GM12872 (cell line): ENCODE data around the gene MATCAP1.

Experiments used
- CTCF ChIP-seq: IDR thresholded peaks from 3 replicates; pipeline ENCODE4 v1.5.1; 2011; ENCODE audit warnings: low read depth, mild to moderate bottlenecking, low read length, moderate library complexity; ENCODE audit not compliant: insufficient read depth

The MATCAP1 gene

GRCh38 chr16:67162506-67163163, 21.1 kb downstream of the MATCAP1 start:
- no peak for TF ChIP-seq CTCF

GRCh38 chr16:67161595-67162058, 22.1 kb downstream of the MATCAP1 start:
- no peak for TF ChIP-seq CTCF

GRCh38 chr16:67158637-67159600, 24.8 kb downstream of the MATCAP1 start:
- no peak for TF ChIP-seq CTCF

- no peak for TF ChIP-seq CTCF
These were observed 25.7 kb downstream of the MATCAP1 start for GRCh38 chr16:67157892-67158635.

- no peak for TF ChIP-seq CTCF
These were observed 26.5 kb downstream of the MATCAP1 start for GRCh38 chr16:67157106-67157748.

GRCh38 chr16:67156143-67156844, 27.5 kb downstream of the MATCAP1 start:
- no peak for TF ChIP-seq CTCF
